NCI-H128 (cell line): ENCODE results near the gene TPM4.
"Not testable (repeated sequence)": the region's sequence is repeated elsewhere in the genome, so short reads cannot be mapped to it uniquely, and the experiment has no call there.

ENCODE experiments used
- DNase-seq: peaks from one replicate; lab custom pipeline; 2025; ENCODE audit not compliant: unreplicated experiment; lab: John Stamatoyannopoulos, UW

The TPM4 gene

GRCh38 chr19:16071072-16071691 lies 5.1 kb upstream of the TPM4 start:
- DNase-seq, result no peak

GRCh38 chr19:16073481-16073880 lies 2.8 kb upstream of the TPM4 start:
- DNase-seq, result no peak

GRCh38 chr19:16073988-16074387 lies 2.3 kb upstream of the TPM4 start:
- no peak for DNase-seq

- no peak for DNase-seq
Measured at GRCh38 chr19:16074488-16075365, 1.6 kb upstream of the TPM4 start.

GRCh38 chr19:16075430-16076153 lies 703 bp upstream of the TPM4 start:
- no peak for DNase-seq

GRCh38 chr19:16076958-16077611 lies 790 bp downstream of the TPM4 start:
- no peak for DNase-seq

- no peak for DNase-seq
Measured at GRCh38 chr19:16077984-16078758, 1.9 kb downstream of the TPM4 start.

- no peak for DNase-seq
Measured at GRCh38 chr19:16078759-16079707, 2.7 kb downstream of the TPM4 start.

GRCh38 chr19:16084067-16084685 lies 7.9 kb downstream of the TPM4 start:
- DNase-seq, result no peak

GRCh38 chr19:16085115-16085514 lies 8.8 kb downstream of the TPM4 start:
- no peak for DNase-seq

GRCh38 chr19:16087404-16087803 lies 11.1 kb downstream of the TPM4 start:
- not testable (repeated sequence) for DNase-seq

- DNase-seq, result no peak
Measured at GRCh38 chr19:16087940-16088339, 11.6 kb downstream of the TPM4 start.

GRCh38 chr19:16088351-16089009 lies 12.2 kb downstream of the TPM4 start:
- DNase-seq, result no peak

GRCh38 chr19:16089010-16089846 lies 12.9 kb downstream of the TPM4 start:
- no peak for DNase-seq

- no peak for DNase-seq
Measured at GRCh38 chr19:16091546-16092475, 15.5 kb downstream of the TPM4 start.

GRCh38 chr19:16094360-16095070 lies 18.2 kb downstream of the TPM4 start:
- no peak for DNase-seq
